ENCODE data around the gene CREB5.

CREB5 gene

GRCh38 chr7:28407651-28408050, 4.7 kb upstream of the CREB5 start:
- DNase-seq (ENCODE audit: low spot score) = peak; percentile 19

GRCh38 chr7:28408105-28408959, 4.0 kb upstream of the CREB5 start:
- DNase-seq (ENCODE audit: low spot score) = peak; percentile 37

- DNase-seq (ENCODE audit: low spot score) = peak; percentile 97
Measured at GRCh38 chr7:28408960-28409715, 3.2 kb upstream of the CREB5 start.

- no peak for DNase-seq (ENCODE audit: low spot score)
Measured at GRCh38 chr7:28409716-28410627, 2.3 kb upstream of the CREB5 start.

GRCh38 chr7:28410628-28411531, 1.4 kb upstream of the CREB5 start:
- peak; percentile 15 for DNase-seq (ENCODE audit: low spot score)

GRCh38 chr7:28413011-28413410, 693 bp downstream of the CREB5 start:
- no peak for DNase-seq (ENCODE audit: low spot score)

GRCh38 chr7:28414453-28414852, 2.1 kb downstream of the CREB5 start:
- no peak for DNase-seq (ENCODE audit: low spot score)

GRCh38 chr7:28417321-28417940, 5.1 kb downstream of the CREB5 start:
- no peak for DNase-seq (ENCODE audit: low spot score)

- no peak for DNase-seq (ENCODE audit: low spot score)
Measured at GRCh38 chr7:28418311-28418710, 6.0 kb downstream of the CREB5 start.

- DNase-seq (ENCODE audit: low spot score) = no peak
Measured at GRCh38 chr7:28418966-28419365, 6.6 kb downstream of the CREB5 start.

- DNase-seq (ENCODE audit: low spot score) = no peak
Measured at GRCh38 chr7:28419716-28420115, 7.4 kb downstream of the CREB5 start.

- no peak for DNase-seq (ENCODE audit: low spot score)
Measured at GRCh38 chr7:28423112-28423511, 10.8 kb downstream of the CREB5 start.

GRCh38 chr7:28423918-28424514, 11.7 kb downstream of the CREB5 start:
- DNase-seq (ENCODE audit: low spot score) = no peak

- DNase-seq (ENCODE audit: low spot score) = no peak
Measured at GRCh38 chr7:28425496-28425895, 13.2 kb downstream of the CREB5 start.

GRCh38 chr7:28427236-28427635, 14.9 kb downstream of the CREB5 start:
- DNase-seq (ENCODE audit: low spot score) = no peak

GRCh38 chr7:28430616-28431015, 18.3 kb downstream of the CREB5 start:
- DNase-seq (ENCODE audit: low spot score) = no peak

- peak; percentile 12 for DNase-seq (ENCODE audit: low spot score)
Measured at GRCh38 chr7:28432105-28432504, 19.8 kb downstream of the CREB5 start.

- no peak for DNase-seq (ENCODE audit: low spot score)
Measured at GRCh38 chr7:28433039-28433438, 20.7 kb downstream of the CREB5 start.

GRCh38 chr7:28433699-28434219, 21.4 kb downstream of the CREB5 start:
- DNase-seq (ENCODE audit: low spot score) = no peak

GRCh38 chr7:28434510-28434909, 22.2 kb downstream of the CREB5 start:
- no peak for DNase-seq (ENCODE audit: low spot score)
